ENCODE data around the gene NXPH2.

NXPH2 gene

DNA sequence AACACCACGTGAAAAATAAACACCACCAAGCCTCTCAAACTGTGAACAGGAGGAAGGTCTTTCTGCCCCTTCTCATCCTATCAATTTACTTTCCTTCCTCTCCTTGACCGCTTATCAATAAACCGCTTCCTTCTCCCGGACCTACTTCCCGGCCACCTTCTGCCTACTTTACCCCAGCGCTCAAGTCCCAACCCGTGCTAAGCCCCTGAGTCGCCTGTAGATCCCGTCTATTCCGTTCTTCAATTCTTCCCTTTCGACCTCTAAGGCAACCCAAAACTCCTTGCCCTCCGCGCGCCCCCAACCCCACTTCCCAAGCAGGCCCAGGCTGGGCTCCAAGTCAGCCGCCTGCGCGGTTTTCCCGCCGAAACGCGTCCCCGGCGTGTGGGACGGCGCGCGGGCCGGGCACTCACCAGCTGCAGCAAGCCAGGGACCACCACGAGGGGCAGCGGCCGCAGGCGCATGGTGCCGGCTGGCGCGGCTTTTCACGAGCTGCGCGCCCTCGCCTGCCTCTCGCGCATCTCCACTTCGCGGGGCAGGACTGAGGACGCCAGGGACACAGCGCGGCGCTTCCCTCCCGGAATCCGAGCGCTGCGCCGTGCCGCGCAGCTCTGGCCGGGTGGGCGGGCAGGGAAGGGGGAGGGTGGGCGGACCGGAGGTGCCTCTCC is at the start of gene NXPH2:
Gene NXPH2 (minus strand): TSS at position 610 of the 665 bp plus-strand sequence. CDS start 149 bp downstream, at position 461.
- no peak for DNase-seq

DNA sequence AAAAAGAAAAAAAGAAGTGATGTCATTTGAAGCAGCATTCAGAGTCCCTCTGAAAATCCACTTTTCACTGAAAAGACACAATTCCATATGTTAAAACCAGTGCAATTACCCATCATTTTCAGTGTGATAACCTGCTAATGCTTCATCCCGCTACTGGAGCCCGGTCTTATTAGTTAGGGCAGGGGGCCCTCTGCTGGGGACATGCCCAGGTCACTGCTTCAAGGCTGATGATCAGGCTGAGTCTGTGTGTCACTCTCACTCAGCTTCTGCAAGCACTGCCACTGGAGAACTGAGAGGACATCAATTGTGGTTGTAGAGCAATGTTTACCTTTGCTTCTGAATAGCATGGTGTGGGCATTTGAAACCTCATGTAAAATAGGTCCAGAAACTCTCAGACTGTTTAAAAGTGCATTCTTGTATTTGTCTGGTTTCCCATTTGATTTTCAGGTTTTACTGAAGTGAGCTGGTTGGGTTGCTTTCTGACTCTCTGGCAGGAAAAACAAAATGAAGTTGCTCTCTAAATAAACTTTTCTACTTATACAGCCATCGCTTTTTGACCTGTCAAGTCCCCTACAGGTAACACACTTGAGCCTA is 49.2 kb upstream of the NXPH2 start:
- DNase-seq = no peak

DNA sequence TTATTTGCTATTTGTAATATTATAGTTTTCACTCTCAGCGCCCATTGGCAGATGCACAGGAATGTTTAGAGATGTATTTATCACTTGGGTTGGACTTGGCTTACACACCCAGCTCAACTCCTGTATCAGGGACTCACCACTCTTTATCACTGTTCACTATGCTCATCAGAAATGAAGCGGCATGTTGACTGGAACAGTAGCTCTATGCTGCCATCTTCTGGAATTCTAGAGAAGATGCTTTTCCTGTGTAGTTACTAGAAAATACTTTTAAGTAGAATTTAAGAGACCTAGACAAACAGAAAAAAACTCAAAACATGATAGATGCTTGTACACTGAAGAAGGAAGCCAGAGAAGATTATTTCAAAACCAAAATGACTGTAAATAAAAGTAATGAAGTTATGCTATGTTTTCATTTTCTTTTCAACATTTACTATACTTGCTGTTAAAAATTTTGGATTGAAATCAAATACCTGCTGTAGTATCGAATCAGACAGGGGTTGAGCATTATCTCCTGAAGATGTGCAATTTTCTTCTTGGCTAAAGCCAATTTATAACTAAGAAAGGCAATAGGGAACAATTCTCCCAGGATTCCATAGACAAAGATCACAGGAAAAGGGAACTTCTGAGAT is 47.4 kb upstream of the NXPH2 start:
- DNase-seq = no peak

DNA sequence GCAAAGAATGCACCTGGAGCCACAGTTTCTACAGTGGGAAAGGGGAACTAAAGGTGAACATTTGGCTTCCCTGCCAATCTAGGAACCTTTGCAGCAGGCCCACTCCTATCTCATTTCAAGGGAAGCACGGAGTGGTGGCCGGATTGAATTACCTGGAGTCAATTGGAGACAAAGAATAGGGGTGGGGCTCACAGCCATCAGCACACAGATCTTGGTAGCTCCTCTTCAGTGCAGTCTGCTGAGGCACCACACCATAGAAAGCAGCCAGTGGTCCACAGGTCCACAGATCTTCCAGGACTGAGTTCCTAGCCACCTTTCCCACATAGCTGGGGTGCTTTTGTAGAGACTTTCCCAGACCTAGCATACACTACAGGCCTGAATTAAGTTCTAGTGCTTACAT is 43.5 kb upstream of the NXPH2 start:
- no peak for DNase-seq

DNA sequence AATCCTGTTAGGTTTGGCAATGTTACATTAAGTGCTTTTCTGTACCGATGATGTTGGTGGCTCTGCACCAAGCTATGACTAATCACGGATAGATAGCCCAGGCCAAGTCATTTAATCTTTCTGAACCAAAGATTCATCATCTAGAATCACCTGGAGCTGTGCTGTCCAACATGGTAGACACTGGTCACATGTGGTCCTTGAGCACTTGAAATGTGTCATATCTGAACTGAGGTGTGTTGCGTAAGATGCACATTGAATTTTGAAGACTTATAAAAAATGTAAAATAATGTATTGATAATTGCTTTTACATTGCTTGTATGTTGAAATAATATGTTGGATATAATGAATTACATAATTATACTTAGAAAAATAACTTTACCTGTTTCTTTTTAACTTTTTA is 39.8 kb upstream of the NXPH2 start:
- DNase-seq = no peak

DNA sequence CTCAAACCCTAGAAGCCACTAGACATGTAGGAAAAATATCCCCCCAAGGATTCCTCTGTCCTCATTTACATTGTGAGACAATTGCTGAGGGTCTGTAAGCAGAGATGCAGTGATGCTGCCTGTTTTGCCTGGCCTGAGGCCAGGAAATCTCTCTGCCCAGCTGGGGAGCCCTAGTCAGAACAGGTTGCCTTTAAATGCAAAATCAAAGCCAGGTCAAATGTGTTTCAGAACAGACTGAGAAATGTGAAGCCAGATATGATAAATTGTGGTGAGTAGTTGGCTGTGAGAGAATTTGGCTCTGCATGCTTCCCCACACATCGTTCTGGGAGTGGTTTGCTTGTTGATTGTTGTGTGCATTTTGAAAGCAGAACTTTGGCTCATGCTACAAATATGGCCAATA is 38.4 kb upstream of the NXPH2 start:
- DNase-seq = no peak

DNA sequence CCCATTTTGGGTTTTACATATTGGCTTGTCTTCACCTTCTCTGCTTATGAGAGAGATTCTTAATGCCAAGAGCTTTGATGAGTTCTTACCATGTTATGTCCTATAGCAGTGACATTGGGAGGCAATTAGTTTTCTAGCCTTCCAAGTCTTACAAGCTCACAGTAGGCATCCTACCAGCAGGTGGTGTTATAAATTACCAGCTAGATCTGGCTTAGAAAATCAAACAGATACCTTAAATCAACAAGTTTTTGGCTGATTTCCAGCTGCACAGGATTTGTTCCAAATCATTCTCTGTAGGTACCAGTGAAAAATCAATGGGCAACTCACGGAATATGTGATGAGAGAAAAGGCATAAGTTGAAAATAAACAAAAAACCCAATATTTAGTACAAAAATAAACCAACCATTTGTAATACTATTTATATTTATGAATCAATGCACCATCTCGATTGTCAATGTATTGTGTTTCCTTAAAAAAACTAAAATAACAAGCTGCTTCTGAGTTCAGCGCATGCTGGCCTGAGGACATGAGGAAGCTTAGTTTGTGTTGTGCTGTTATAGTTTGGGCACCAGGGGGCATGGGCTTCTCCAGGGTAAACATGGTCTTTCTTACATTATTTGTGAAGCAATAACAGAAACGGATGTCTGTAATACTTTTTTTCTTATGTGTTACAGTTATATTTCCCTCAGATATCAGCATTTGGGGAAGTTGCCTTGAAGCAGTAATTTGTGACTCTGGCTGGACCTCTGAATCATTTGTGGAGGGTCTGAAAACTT is 34.1 kb upstream of the NXPH2 start:
- DNase-seq = no peak

DNA sequence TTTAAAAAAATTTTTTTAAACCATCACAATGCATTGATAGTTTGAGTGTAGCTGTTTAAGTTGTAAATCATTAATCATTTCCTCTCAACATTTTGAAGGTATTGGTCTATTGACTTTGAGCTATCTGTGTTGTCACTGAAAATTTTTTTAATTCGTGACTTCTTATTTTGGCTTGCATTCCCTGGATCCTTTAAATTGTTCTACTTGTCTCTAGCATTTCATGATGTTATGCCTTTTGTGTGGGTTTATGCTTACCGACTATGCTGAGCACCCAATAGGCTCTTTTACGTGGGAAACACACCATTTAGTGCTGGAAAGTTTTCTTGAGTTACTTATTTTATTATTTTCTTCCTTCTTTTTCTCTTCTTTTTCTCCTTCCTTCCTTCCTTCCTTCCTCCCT is 31.2 kb upstream of the NXPH2 start:
- no peak for DNase-seq

DNA sequence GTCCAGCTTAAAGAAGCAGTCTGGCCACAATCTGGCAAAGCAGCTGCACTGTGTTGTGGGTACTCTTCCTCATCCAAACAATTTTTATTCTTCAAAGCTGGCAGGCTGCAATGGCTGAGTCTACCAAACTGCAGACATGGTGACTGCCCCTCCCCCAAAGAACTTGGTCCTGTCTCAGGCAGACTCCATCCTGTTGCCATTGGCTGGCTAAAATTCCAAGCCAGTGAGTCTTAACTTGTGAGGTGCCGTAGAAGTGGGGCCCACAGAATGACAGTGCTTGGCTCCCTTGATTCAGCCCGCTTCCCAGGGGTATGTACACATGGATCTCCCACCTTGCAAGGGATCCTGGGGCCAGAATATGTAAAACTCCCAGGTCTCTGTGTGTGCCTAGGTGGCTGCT is 14.5 kb upstream of the NXPH2 start:
- no peak for DNase-seq

DNA sequence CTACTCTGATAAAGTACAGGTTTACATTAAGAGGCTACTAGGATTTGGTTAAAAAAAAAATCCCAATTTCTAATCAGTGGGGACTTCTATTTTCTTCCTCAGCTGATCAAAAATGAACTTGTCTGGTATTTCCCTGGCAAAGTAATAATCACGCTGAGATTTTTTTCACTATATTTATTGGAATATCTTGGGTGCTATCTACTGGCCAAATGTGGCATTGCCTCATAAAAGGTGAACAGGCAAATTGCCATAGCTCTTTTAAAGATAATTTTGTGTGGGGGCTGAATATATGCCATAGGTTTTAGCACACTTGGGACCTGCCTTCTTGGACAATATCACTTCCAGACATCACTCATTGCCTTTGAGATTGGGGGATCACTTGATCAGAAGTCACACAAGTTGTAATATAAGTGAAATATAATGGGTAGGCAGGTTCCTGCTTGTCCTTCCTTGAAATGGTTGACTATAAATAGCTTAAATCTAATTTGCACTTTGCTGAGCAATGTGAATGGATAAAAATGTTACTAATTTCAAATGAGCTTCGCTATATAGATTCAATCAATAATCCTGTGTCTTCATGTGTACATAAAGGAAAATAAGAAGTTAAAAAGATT is 7.0 kb upstream of the NXPH2 start:
- DNase-seq = no peak

DNA sequence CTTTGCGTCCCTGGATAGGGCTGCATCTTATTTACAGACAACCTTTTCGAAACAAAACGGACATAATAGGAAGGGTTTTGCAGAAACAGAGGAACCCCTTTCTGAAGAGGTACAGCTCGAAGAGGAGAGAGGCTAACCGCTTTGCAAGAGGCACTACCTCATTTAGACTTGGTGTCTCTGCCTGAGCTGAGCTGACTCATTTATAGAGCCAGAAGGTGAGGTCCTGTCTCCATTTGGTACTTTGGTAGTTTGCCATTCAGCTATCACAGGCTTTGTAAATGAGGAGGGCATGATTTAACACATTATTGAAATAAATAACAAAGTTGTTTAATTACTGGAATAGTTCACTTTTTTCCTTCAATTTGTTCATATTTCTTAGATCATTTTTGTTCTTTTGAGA is 2.2 kb upstream of the NXPH2 start:
- DNase-seq = no peak

DNA sequence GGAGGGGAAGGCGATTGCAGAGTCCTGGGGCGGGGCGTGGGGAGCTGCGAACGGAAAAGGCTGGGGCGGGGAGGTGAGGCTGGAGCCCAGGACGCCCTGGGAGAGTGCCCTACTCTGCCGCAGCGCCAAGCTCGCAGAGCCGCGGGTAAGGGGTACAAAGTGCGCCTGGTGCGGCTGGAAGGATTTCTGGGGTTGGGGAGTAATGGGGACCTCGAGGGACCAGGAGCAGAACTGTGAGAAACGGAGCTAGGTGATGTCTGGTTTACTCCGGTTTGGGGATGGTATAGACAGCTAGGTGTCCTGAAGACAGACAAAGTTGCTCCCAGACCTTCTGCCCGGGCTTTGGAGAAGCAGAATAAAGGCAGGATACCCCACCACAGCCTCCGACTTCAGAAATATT is 718 bp upstream of the NXPH2 start:
- DNase-seq = no peak

DNA sequence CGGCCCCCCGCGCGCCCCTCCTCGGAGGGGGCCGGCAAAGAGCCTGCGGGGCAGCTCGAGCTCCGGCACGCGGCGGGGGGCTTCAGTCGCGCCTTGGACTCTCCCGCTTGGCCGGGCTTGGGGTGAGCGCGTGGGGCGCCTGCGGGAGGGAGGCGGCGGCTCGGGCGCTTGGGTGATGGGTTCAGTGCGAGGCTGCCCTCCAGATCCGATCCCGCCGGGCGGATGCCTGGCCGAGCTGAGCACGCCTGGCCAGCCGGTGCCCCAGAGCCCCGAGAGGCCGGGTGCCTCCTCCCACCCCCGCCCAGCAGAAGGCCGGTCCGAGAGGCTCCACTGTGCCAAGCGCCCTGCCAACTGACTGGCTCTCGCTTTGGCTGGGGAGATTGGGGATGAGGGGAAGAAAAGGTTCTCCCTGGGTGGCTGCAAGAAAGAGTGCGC is 273 bp upstream of the NXPH2 start:
- no peak for DNase-seq

DNA sequence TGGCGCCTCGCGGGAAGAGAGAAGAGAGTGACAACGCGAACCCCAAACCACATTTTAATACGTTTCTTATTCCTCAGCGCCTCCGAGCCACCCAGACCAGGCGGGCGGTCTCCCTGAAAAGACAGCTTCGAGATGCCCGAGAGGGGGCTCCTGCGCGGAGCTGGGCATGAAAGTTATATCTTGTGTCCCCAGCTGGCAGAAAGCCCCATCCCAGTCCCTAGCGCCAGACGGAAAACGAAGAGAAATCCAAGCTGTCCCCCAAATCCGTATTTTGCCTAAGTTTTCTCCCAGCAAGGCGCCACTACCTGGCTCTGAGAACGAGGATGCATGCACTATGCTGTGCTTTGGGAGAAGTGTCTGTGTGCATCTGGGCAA is 797 bp downstream of the NXPH2 start:
- DNase-seq = no peak

DNA sequence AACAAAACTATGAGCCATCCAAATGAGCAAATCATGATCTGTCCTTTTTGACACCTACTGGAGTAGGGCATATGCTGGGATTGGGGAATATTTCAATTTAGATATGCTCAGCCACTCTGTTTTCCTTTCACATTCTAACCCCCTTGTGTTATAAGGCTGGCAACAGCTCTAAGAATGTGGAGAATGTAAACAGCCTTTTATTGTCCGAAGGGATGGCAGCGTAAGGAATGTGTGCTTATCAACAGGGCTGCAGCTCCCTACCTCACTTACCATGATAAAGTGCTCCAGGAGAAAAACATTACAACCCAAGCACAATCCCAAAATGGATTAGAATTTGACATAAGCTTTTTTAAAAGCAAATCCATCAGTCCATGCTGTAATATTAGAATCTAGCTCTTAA is 2.2 kb downstream of the NXPH2 start:
- DNase-seq = no peak

DNA sequence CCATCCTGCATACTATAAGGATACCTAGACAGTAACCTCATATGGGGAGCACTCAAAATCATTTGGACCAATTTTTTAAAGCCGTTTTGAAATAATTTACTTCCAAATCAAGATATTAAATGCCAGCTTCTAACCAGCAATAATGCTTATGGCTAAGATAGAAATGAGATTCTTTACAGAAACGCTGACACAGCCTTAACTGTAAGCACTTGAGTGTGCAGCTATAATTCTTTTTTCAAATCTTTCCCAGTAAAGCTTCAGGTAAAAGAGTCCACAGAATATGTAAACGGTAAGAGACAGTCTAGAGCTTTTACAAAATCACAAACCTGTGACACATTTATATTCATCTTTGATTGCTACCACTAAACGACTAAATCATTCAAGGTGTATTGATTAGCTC is 4.5 kb downstream of the NXPH2 start:
- no peak for DNase-seq

DNA sequence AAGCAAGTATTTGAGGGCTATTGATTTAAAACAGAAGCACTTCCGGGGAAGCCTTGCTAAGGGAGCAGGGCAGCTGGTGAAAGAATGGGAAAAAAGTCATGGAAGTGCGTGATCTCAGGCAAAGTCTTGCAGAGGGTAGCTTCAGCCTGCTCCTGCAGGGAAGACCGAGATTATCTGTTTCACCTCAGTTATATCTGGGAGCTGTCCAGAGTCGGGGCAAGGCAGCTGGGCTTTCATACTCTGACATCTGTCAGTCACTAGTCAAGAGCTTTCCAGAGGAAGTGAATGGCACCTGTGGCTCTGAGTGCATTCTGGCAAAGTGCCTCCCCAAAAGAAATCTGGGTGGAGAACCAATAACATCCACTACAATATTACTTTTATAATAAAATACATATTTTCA is 8.7 kb downstream of the NXPH2 start:
- no peak for DNase-seq

DNA sequence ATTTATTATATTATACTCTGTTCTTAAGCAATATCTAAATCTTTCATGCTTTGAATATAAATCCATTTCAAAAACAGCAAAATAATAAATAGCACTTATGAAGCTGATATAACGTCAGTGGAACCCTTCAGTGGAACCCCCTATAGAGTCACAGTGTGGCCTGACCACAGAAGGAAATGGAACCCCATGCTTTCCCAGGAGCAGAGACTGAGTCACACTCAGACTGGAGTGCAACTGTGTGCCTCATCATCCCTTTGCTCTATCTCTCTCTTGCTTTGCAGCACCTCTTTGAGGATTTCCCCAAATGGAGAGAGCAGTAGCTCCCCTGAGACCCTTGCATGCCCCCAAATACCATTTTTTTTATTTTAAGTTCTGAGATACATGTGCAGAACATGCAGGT is 13.1 kb downstream of the NXPH2 start:
- no peak for DNase-seq

DNA sequence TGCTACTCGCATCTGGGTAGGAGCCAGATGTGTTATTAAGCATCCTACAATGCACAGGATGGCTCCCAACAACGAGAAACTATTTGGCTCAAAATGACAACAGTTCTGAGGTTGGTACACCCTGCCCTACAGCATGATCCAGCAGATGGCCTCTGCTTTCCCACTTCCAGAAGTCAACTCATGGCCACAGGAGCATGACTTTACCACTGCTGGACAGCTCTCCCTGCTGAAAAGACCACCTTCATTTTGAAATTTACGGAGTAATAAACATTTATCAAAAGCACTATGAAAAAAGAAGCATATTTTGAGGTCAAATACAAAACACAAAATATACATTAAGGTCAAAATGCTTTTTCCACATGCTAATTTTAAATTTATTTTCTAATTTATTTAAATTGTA is 13.7 kb downstream of the NXPH2 start:
- no peak for DNase-seq

DNA sequence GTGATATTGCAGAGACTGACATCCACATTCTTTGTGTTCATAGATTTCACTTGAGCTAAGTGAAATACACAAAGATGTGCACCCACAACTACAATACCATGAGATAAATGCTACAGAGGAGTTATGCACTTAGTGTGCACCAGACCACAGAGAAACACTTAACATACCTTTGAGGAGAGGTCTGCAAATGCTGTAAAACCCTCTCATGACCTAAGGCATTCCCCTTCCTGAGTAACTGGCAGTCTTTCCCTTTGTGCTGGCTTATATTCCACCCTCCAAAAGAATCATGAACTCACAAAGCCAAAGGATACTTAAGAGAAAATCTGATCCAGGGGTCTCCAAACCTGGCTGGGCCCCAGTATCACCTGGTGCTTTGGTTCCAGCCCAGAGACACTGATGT is 16.2 kb downstream of the NXPH2 start:
- no peak for DNase-seq

DNA sequence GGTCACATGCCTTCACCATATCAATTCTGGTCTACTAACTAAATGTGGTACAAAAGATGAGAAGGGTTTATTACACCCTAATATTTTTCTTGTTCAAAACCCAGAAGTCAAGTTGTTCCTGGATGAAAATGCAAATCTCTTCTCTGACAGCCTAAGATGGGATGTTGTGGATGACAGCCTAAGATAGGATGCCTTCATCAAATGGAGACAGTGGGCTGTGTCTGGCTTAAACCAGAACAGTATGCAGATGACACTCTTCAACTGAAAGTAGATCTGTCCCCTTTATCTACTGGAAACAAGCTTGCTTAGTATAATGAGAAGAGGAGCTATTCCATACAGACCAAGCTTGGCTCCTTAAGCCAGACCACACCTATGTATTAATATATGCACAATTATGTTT is 17.7 kb downstream of the NXPH2 start:
- no peak for DNase-seq

DNA sequence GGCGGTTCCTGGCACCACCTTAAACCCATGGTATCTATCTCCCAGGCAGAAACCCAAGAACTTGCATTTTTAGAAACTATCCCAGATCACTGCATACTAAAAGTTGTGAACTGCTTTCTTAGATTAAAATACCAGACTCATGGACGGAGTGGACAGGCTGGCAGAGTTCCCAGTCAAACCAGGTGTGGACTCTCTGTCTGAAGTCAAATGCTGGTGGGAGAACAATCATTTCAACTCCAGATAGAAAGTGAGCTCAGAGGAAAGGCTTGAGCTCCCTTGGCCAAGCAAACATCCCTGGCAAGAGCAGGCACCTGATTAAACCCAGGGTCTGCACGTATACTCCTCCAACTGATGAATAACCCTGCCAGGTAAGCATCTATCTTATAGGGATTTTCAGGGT is 19.5 kb downstream of the NXPH2 start:
- DNase-seq = no peak

DNA sequence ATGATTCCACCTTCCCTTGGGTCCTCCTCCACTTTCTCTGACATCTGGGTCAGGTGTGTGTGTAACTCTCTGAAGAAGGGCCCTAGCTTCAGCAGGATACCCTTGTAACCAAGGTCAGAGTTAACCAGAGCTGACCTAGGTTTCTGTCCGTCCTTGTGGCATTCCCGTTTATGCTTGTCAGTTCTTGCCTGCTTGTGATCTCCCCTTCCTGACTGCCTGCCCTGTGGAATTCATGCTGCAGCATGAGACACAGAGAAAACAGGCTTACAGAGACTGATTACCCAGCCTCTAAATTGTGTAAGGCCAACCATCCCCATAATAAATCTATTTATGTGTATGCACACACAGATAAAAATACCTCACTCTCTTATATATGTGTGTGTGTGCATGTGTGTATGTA is 22.8 kb downstream of the NXPH2 start:
- DNase-seq = no peak
